HL-60 (cell line): ENCODE measurements around the gene ANXA8.

Experiments used
- DNase-seq, 2 experiments: peaks; one replicate each; pipeline ENCODE4 v3.0.0-alpha.2; 2010 to 2020; ENCODE audit warnings: low read depth in 1 of 2, low spot score in 1 of 2
- H3K27ac ChIP-seq: fragments of 250-450 bp; sonication (Bioruptor Pico); replicated peaks from 2 replicates; pipeline ENCODE4 v1.5.1; 2020; ENCODE audit warnings: mild to moderate bottlenecking, moderate library complexity
- H3K27me3 ChIP-seq: fragments of 250-450 bp; sonication (Bioruptor Pico); 2 replicates; pipeline ENCODE4 v1.5.1; 2021; ENCODE audit warnings: mild to moderate bottlenecking, moderate library complexity; ENCODE audit not compliant: insufficient read depth, poor library complexity, severe bottlenecking
- H3K4me3 ChIP-seq: replicated peaks from 2 replicates; pipeline ENCODE4 v1.5.1; 2011; ENCODE audit warnings: mild to moderate bottlenecking, control low read depth, low read length; ENCODE audit not compliant: insufficient read depth
- CTCF ChIP-seq: IDR thresholded peaks from one replicate; pipeline ENCODE4 v1.5.1; 2011; ENCODE audit warnings: low read length, control low read depth, inconsistent platforms; ENCODE audit not compliant: insufficient read depth
- GABPA ChIP-seq: IDR thresholded peaks from 2 replicates; pipeline ENCODE4 v1.6.1; 2012; ENCODE audit warnings: low read depth
- POLR2AphosphoS5 ChIP-seq: IDR thresholded peaks from 2 replicates; pipeline ENCODE4 v1.6.1; 2012; ENCODE audit warnings: low read depth
- REST ChIP-seq: IDR thresholded peaks from 2 replicates; pipeline ENCODE4 v1.6.1; 2012; ENCODE audit warnings: low read depth; ENCODE audit not compliant: insufficient replicate concordance
- SPI1 ChIP-seq: IDR thresholded peaks from 2 replicates; pipeline ENCODE4 v1.6.1; 2012; ENCODE audit warnings: low read depth, mild to moderate bottlenecking, borderline replicate concordance

Gene ANXA8

GRCh38 chr10:47453141-47454007 is 30.5 kb downstream of the ANXA8 start:
- H3K4me3 ChIP-seq = no peak overlapping the region
- no peak for DNase-seq
- no peak for TF ChIP-seq REST
- TF ChIP-seq SPI1 = no peak
- no peak for TF ChIP-seq POLR2AphosphoS5
- TF ChIP-seq CTCF = no peak
- TF ChIP-seq GABPA = no peak
- no peak overlapping the region for H3K27ac ChIP-seq
- no peaks in the 10 kb centered on the region for H3K27me3 ChIP-seq

DNA sequence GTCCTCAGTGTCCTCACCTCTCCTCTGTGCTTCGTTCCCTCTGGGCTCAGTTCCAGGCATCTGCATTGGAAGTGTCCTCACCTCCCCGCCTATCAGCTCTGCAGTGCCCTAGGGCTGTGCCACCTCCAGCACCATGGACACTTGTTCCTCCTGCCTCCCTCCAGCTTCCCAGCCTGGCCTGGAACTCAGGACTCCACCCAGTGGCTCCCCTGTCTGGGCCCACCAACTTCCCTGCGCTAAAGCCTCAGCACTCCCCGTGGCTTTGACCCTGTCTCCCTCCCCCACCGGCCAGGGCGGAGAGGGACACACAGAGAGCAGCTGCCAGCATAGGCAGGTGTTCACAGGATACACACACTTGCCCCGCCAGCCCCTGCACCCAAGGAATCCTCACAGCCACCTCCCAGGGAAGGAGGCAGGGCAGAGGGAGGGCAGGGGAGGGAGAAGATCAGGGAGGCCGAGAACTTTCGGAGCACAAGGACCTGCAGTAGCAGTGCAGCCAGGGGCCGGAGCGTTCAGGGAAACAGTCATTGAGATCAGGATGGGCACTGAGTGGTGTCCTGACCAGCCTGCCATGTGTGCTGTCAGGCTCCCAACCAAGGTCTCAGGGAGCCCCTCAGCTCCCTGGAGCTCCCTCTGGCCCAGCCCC is 31.3 kb downstream of the ANXA8 start:
- Histone ChIP-seq H3K27ac (no peak overlapping the region), H3K27me3 (no peaks in the 10 kb centered on the region), H3K4me3 (no peak overlapping the region)
- no peak for DNase-seq
- no peak for TF ChIP-seq CTCF
- TF ChIP-seq GABPA = no peak
- no peak for TF ChIP-seq SPI1
- TF ChIP-seq REST = no peak
- TF ChIP-seq POLR2AphosphoS5 = no peak

DNA sequence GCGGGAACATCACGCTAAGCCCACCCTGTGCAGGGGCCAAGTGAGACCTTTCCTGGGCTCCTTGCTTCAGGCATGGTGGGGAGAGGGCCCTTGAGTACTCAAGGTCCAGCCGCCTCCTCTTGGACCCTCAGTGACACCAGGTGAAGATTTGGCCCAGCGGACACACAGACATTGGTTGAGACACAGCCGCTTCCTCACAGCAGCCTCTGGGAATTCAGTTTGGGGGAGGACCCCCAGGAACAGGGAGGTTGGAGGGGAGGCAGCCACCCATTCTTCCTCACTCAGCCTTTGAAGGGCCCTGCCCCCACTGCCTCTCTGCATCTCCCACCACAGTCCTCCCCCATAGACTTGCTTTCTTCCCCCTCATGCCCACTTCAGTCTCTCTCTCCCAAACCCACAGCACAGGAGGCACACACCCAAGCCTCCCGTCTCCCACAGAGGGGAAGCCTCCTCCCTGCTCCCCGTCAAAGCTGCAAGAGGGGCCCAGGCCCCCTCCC is 31.9 kb downstream of the ANXA8 start:
- no peak for DNase-seq
- no peak overlapping the region for H3K27ac ChIP-seq
- no peak overlapping the region for H3K4me3 ChIP-seq
- H3K27me3 ChIP-seq = no peaks in the 10 kb centered on the region
- TF ChIP-seq POLR2AphosphoS5 = no peak
- TF ChIP-seq REST = no peak
- no peak for TF ChIP-seq GABPA
- no peak for TF ChIP-seq CTCF
- TF ChIP-seq SPI1 = no peak
